ENCODE measurements around the gene PPIL4. TPM values are rescaled to one million over a fixed set of nuclear protein-coding genes. Genes with fewer than 3 reads are reported as not detected.
"Not testable (repeated sequence)": the region's sequence is repeated elsewhere in the genome, so short reads cannot be mapped to it uniquely, and the experiment has no call there.

The PPIL4 gene
- total and polyA plus RNA-seq, 9 donors = 26.8 to 37.9 (median 30.6) TPM

DNA sequence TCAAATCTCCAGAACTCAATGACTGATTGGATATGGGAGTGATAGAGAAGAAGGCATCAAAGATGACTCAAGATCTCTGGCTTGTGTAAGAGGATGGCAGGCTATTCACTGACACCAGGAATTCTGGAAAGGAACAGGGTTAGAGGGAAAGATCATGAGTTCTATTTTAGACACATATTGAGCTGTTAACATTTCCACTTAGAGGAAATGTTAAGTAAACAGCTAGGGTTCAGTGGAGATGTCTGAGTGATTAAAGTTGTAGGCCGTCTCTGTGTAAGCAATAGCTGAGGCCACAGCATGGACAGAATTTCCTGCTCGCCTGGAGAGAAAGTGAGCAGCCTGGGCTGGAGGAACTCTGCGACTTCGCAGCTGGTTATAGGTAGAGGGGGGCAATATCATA lies 82.1 kb downstream of the PPIL4 start:
- H3K9me3 ChIP-seq (replicated peaks; ENCODE audit: control insufficient read depth, low read depth, low read length) = no peaks in the 10 kb centered on the region
- H3K27me3 ChIP-seq (ENCODE audit: control insufficient read depth, insufficient read depth, low read length) = peaks cover 7% of the 10 kb centered on the region
- no peak overlapping the region for H3K4me3 ChIP-seq (ENCODE audit: low read length)
- no peak for DNase-seq
- H3K36me3 ChIP-seq (ENCODE audit: control insufficient read depth, insufficient read depth, low read length) = no peaks in the 10 kb centered on the region
- 68% methylated on average over 4 of the region's 4 CpGs for WGBS (ENCODE audit: insufficient coverage)
- peaks cover 2% of the 10 kb centered on the region for H3K4me1 ChIP-seq (ENCODE audit: control insufficient read depth, insufficient read depth, low read length)
- no peak overlapping the region for H3K27ac ChIP-seq (ENCODE audit: low read length)

DNA sequence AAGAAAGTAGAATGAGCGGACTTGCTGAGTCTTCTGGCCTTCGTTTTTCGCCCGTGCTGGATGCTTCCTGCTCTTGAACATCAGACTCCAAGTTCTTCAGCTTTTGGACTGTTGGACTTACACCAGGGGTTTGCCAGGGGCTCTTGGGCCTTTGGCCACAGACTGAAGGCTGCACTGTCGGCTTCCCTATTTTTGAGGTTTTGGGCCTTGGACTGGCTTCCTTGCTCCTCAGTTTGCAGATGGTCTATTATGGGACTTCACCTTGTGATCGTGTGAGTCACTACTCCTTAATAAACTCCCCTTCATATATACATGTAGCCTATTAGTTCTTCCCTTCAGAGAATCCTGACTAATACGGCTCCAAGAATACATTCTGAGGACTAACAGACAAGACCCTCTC lies 83.1 kb downstream of the PPIL4 start:
- not testable (repeated sequence) for DNase-seq; H3K4me1 ChIP-seq (ENCODE audit: control insufficient read depth, insufficient read depth, low read length); H3K27me3 ChIP-seq (ENCODE audit: control insufficient read depth, insufficient read depth, low read length); H3K4me3 ChIP-seq (ENCODE audit: low read length); H3K27ac ChIP-seq (ENCODE audit: low read length); H3K9me3 ChIP-seq (replicated peaks; ENCODE audit: control insufficient read depth, low read depth, low read length); H3K36me3 ChIP-seq (ENCODE audit: control insufficient read depth, insufficient read depth, low read length)
- WGBS (ENCODE audit: insufficient coverage) = 96% methylated on average over 6 of the region's 7 CpGs

DNA sequence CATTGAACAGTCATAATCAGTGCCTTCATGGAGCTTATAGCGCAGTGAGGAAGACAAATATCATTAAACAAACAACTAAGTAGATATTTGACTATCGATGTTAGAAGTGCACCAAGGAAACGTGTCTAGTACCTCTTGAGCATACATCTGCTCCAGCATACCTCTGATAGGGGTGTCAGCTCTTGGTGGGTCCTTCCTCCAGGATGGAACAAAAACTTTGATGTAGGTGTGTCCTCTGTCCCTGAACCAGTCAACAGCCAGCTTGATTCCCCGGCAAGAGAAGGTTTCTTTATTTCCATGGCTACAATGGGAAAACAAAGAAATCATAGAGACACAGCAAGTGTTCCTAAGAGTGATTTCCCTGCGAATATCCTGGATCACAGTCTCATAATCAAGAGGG lies 84.2 kb downstream of the PPIL4 start:
- H3K4me1 ChIP-seq (ENCODE audit: control insufficient read depth, insufficient read depth, low read length) = peaks cover 2% of the 10 kb centered on the region
- no CpG with 5 or more reads among the region's 5 CpGs for WGBS (ENCODE audit: insufficient coverage)
- peaks cover 14% of the 10 kb centered on the region for H3K27me3 ChIP-seq (ENCODE audit: control insufficient read depth, insufficient read depth, low read length)

DNA sequence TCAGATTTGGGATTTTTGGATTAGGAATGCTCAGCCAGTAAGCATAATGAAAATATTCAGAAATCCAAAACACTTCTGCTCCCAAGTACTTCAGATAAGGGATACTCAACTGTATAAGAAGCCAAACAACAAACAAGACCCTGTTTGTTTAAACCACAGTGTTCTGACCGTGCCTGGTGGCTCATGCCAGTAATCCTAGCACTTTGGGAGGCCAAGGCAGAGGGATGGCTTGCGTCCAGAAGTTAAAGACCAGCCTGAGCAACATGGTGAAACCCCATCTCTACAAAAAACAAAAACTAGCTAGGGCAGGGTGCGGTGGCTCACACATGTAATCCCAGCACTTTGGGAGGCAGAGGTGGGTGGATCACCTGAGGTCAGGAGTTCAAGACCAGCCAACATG lies 85.6 kb downstream of the PPIL4 start:
- H3K27ac ChIP-seq (ENCODE audit: low read length); DNase-seq; H3K4me1 ChIP-seq (ENCODE audit: control insufficient read depth, insufficient read depth, low read length); H3K36me3 ChIP-seq (ENCODE audit: control insufficient read depth, insufficient read depth, low read length); H3K4me3 ChIP-seq (ENCODE audit: low read length); H3K9me3 ChIP-seq (replicated peaks; ENCODE audit: control insufficient read depth, low read depth, low read length): not testable (repeated sequence)
- WGBS (ENCODE audit: insufficient coverage) = 61% methylated on average over 2 of the region's 3 CpGs
- H3K27me3 ChIP-seq (ENCODE audit: control insufficient read depth, insufficient read depth, low read length) = peaks cover 17% of the 10 kb centered on the region

More for the DNA sequence above, 84.2 kb downstream of the PPIL4 start:
- Histone ChIP-seq H3K27ac (ENCODE audit: low read length) (no peak overlapping the region), H3K4me3 (ENCODE audit: low read length) (no peak overlapping the region), H3K9me3 (replicated peaks; ENCODE audit: control insufficient read depth, low read depth, low read length) (no peaks in the 10 kb centered on the region), H3K36me3 (ENCODE audit: control insufficient read depth, insufficient read depth, low read length) (no peaks in the 10 kb centered on the region)
- DNase-seq = no peak

DNA sequence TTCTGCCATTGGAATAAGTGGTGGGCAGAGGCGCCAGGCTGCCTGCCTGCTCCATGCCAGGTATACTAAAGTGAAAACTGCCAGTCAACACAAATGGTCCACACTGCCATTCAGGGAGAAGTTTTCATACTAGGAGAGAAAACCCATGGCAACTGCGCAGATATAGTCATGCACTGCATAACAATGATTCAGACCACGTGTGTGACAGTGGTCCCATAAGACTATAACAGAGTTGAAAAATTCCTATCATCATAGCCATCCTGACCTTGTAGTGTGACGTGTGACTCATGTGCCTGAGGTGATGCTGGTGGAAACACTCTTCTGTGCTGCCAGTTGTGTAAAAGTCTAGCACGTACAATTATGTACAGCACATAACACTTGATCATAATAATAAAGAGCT lies 86.1 kb downstream of the PPIL4 start:
- H3K27me3 ChIP-seq (ENCODE audit: control insufficient read depth, insufficient read depth, low read length) = peaks cover 16% of the 10 kb centered on the region
- no peak for DNase-seq
- H3K27ac ChIP-seq (ENCODE audit: low read length) = no peak overlapping the region
- peaks cover 11% of the 10 kb centered on the region for H3K4me1 ChIP-seq (ENCODE audit: control insufficient read depth, insufficient read depth, low read length)
- no peaks in the 10 kb centered on the region for H3K9me3 ChIP-seq (replicated peaks; ENCODE audit: control insufficient read depth, low read depth, low read length)
- no peaks in the 10 kb centered on the region for H3K36me3 ChIP-seq (ENCODE audit: control insufficient read depth, insufficient read depth, low read length)
- no peak overlapping the region for H3K4me3 ChIP-seq (ENCODE audit: low read length)
- WGBS (ENCODE audit: insufficient coverage) = no CpG with 5 or more reads among the region's 5 CpGs

DNA sequence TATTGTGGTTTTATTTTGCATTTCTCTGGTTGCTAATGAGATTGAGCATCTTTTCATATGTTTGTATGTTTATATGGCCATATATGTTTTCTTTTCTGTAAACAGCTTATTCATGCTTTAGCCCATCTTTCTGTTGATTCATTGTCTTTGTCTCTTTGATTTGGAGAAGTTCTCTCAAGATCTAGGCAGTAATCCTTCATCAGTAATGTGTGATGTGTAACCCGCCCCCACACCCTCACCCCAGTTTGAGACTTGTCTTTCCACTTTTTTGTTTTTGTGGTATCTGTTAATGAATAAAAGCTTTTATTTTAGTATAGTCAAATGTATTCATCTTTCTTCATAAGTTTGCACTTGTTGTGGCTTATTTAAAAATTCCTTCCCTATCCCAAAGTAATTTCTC lies 87.0 kb downstream of the PPIL4 start:
- Histone ChIP-seq H3K4me1 (ENCODE audit: control insufficient read depth, insufficient read depth, low read length) (peaks cover 19% of the 10 kb centered on the region), H3K9me3 (replicated peaks; ENCODE audit: control insufficient read depth, low read depth, low read length) (no peaks in the 10 kb centered on the region), H3K36me3 (ENCODE audit: control insufficient read depth, insufficient read depth, low read length) (no peaks in the 10 kb centered on the region), H3K4me3 (ENCODE audit: low read length) (no peak overlapping the region), H3K27ac (ENCODE audit: low read length) (no peak overlapping the region), H3K27me3 (ENCODE audit: control insufficient read depth, insufficient read depth, low read length) (peaks cover 15% of the 10 kb centered on the region)
- no CpG with 5 or more reads among the region's 1 CpG for WGBS (ENCODE audit: insufficient coverage)
- DNase-seq = no peak

DNA sequence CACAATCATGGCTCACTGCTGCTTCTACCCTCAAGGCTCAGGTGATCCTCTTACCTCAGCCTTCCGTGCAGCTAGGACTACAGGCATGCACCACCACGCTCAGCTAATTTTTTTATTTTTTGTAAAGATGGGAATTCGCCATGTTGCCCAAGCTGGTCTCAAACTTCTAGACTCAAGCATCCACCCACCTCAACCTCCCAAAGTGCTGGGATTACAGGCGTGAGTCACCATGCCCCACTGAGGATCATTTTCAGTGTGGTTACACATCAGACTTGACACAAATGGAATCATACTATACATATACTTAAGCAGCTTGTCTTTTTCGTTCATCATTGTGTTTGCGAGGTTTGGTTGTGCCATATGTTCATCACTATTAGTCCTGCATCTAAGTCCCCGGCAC lies 87.6 kb downstream of the PPIL4 start:
- no peaks in the 10 kb centered on the region for H3K9me3 ChIP-seq (replicated peaks; ENCODE audit: control insufficient read depth, low read depth, low read length)
- peaks cover 16% of the 10 kb centered on the region for H3K27me3 ChIP-seq (ENCODE audit: control insufficient read depth, insufficient read depth, low read length)
- H3K27ac ChIP-seq (ENCODE audit: low read length) = no peak overlapping the region
- 88% methylated on average over 3 of the region's 7 CpGs for WGBS (ENCODE audit: insufficient coverage)
- peaks cover 25% of the 10 kb centered on the region for H3K4me1 ChIP-seq (ENCODE audit: control insufficient read depth, insufficient read depth, low read length)
- no peak overlapping the region for H3K4me3 ChIP-seq (ENCODE audit: low read length)
- DNase-seq = no peak
- no peaks in the 10 kb centered on the region for H3K36me3 ChIP-seq (ENCODE audit: control insufficient read depth, insufficient read depth, low read length)

DNA sequence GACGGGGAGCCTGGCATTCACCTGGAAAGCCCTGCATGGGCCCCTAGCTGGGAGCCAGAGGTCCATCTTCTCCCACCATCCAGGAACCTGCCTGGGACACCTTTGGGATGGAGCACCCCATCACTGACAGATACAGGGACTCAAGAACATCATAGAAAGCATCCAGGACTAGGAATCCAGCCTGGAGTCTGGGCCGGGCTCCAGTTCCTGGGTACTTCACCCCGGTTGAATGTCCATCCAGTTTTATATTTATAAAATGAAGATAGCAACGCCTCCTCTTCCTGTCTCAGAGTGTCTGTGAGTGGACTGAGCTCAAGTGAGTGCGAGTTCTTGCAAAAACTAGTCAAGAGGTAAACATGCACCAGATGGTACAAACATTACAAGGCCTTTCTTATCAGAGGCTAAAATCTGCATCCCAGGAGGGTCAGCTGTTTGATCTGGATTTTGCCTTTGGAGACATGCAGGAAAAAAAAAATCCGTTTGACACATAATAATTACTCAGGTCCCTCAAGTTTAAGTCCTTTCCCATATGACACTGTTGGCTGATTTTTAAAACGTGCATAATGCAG lies 88.4 kb downstream of the PPIL4 start:
- Histone ChIP-seq H3K9me3 (replicated peaks; ENCODE audit: control insufficient read depth, low read depth, low read length) (no peaks in the 10 kb centered on the region), H3K36me3 (ENCODE audit: control insufficient read depth, insufficient read depth, low read length) (no peaks in the 10 kb centered on the region), H3K27ac (ENCODE audit: low read length) (no peak overlapping the region), H3K4me1 (ENCODE audit: control insufficient read depth, insufficient read depth, low read length) (peaks cover 26% of the 10 kb centered on the region), H3K27me3 (ENCODE audit: control insufficient read depth, insufficient read depth, low read length) (peaks cover 22% of the 10 kb centered on the region), H3K4me3 (ENCODE audit: low read length) (no peak overlapping the region)
- DNase-seq = no peak
- WGBS (ENCODE audit: insufficient coverage) = no CpG with 5 or more reads among the region's 7 CpGs

DNA sequence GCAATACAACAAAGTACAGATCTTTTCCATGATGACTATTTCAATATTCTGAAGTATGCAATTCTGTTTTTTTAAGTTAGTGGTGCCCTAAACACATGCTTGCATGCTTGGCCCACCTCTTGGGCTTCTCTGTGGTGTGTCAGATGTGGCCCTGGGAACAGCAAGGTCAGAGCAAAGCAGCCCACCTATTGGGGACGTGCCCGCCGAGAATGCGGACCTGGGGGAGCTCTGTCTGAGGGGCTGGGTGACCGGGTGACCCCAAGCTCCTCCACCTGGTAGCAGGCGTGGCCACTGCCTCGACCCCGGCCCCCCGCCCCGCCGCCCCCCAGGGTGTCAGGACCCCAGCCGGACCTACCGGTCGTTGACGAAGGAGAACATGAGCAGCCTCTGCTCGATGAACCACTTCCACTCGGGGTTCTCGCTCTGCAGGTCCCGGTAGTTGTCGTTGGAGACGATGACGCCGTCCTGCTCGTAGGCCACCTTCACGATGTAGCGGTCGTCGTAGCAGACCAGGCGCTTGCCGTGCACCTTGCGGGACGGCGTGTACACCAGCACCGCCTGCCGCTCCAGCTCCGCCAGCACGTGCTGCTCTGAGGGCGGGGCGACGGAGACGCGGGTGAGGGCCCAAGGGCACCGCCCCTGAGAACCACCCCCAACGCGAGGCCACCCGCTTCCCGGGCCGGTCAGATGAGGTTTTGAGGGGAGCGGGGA lies 89.4 kb downstream of the PPIL4 start:
- DNase-seq = no peak
- peaks cover 31% of the 10 kb centered on the region for H3K27me3 ChIP-seq (ENCODE audit: control insufficient read depth, insufficient read depth, low read length)
- H3K4me3 ChIP-seq (ENCODE audit: low read length) = no peak overlapping the region
- 85% methylated on average over 47 of the region's 49 CpGs for WGBS (ENCODE audit: insufficient coverage)
- H3K4me1 ChIP-seq (ENCODE audit: control insufficient read depth, insufficient read depth, low read length) = peaks cover 32% of the 10 kb centered on the region
- no peaks in the 10 kb centered on the region for H3K36me3 ChIP-seq (ENCODE audit: control insufficient read depth, insufficient read depth, low read length)
- H3K9me3 ChIP-seq (replicated peaks; ENCODE audit: control insufficient read depth, low read depth, low read length) = no peaks in the 10 kb centered on the region
- no peak overlapping the region for H3K27ac ChIP-seq (ENCODE audit: low read length)

DNA sequence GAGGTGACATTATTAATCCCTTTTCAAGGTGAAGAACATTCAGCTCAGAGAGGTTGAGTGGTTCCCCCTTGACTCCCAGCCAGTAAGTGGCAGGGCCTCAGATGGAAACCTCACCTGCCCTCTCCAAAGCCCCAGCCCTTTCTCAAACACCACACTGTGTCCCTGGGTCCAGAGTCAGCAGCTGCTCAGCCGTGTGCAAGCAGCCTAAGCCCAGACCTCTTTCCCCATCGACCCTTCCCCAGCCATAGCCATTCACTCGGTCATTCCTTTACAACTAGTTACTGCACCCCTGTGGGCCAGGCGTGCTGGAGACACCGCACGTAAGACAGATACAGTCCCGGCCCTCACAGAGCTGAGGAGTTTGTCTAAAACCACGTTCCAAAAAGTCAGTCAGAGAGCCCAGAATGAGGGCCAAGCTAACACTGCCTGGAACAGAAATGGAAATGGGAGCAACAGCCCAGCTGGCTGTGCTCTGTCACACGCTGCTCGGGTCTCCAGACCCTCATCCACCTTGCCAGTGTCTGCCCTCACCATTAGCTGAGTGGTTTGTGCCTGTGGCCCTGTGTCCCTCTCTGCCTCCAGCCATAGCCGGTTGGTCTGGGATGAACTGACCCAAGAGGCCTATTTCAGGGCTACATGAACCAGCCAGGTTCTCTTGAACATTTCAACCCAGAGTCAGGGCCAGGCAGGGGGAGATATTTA lies 90.7 kb downstream of the PPIL4 start:
- Histone ChIP-seq H3K36me3 (ENCODE audit: control insufficient read depth, insufficient read depth, low read length) (no peaks in the 10 kb centered on the region), H3K4me1 (ENCODE audit: control insufficient read depth, insufficient read depth, low read length) (peaks cover 41% of the 10 kb centered on the region), H3K27me3 (ENCODE audit: control insufficient read depth, insufficient read depth, low read length) (peaks cover 40% of the 10 kb centered on the region), H3K27ac (ENCODE audit: low read length) (peak overlapping the region; percentile 79), H3K4me3 (ENCODE audit: low read length) (no peak overlapping the region), H3K9me3 (replicated peaks; ENCODE audit: control insufficient read depth, low read depth, low read length) (no peaks in the 10 kb centered on the region)
- peak; percentile 39 for DNase-seq
- WGBS (ENCODE audit: insufficient coverage) = 46% methylated on average over 9 of the region's 11 CpGs
